Myocyte (in vitro differentiated cells): ENCODE data around the gene STX1B. TPM values are rescaled to one million over a fixed set of nuclear protein-coding genes. Genes with fewer than 3 reads are reported as not detected.

Experiments used
- DNase-seq: peaks from one replicate; pipeline ENCODE4 v3.0.0-alpha.2; 2012; ENCODE audit warnings: low read depth
- total RNA-seq: library from RNA; depleted of rRNA; stranded (reverse); fragments of >200 nt; gene quantifications from 2 replicates; pipeline ENCODE4 v1.2.3, GENCODE V29; 2014

Gene STX1B
- total RNA-seq, 1 donor from 2014 or later: 0.86 TPM

GRCh38 chr16:30980023-30980371 lies 30.4 kb downstream of the STX1B start:
- DNase-seq: no peak

GRCh38 chr16:30979170-30980022 lies 31.0 kb downstream of the STX1B start:
- DNase-seq: no peak

- DNase-seq: no peak
These were observed 32.9 kb downstream of the STX1B start for GRCh38 chr16:30977502-30977901.

- DNase-seq: peak; percentile 42
These were observed 34.0 kb downstream of the STX1B start for GRCh38 chr16:30976486-30976885.

- no peak for DNase-seq
These were observed 36.1 kb downstream of the STX1B start for GRCh38 chr16:30974348-30974747.

- DNase-seq: no peak
These were observed 37.6 kb downstream of the STX1B start for GRCh38 chr16:30972872-30973271.

- no peak for DNase-seq
These were observed 39.1 kb downstream of the STX1B start for GRCh38 chr16:30971298-30971697.

GRCh38 chr16:30969246-30969842 lies 41.1 kb downstream of the STX1B start:
- no peak for DNase-seq

GRCh38 chr16:30967795-30968194 lies 42.6 kb downstream of the STX1B start:
- DNase-seq: no peak

- no peak for DNase-seq
These were observed 44.3 kb downstream of the STX1B start for GRCh38 chr16:30966033-30966619.

- DNase-seq: no peak
These were observed 45.0 kb downstream of the STX1B start for GRCh38 chr16:30965436-30965835.

- no peak for DNase-seq
These were observed 45.7 kb downstream of the STX1B start for GRCh38 chr16:30964574-30965226.

- no peak for DNase-seq
These were observed 46.4 kb downstream of the STX1B start for GRCh38 chr16:30963925-30964511.

- DNase-seq: no peak
These were observed 49.1 kb downstream of the STX1B start for GRCh38 chr16:30961384-30961783.

GRCh38 chr16:30958175-30959079 lies 52.0 kb downstream of the STX1B start:
- peak; percentile 53 for DNase-seq

- DNase-seq: peak; percentile 96
These were observed 52.8 kb downstream of the STX1B start, which contains the start of gene SETD1A for GRCh38 chr16:30957456-30958174. SETD1A (plus strand) TSS chr16:30957754; CDS start chr16:30958732, 978 bp downstream.

- DNase-seq: peak; percentile 87
These were observed 53.6 kb downstream of the STX1B start for GRCh38 chr16:30956601-30957455.

- no peak for DNase-seq
These were observed 55.4 kb downstream of the STX1B start for GRCh38 chr16:30954993-30955392.
